B cell (primary cell): Measurements from ENCODE around the gene PKMYT1. TPM values are rescaled to one million over a fixed set of nuclear protein-coding genes. Genes with fewer than 3 reads are reported as not detected.

ENCODE experiments used
- ATAC-seq: fragments of 200-7000 bp; cut with Tn5 transposase; one replicate; pipeline ENCODE4 v1.10.0; 2021; ENCODE audit warnings: low read depth, mild to moderate bottlenecking, moderate number of reproducible peaks, moderate library complexity
- CTCF ChIA-PET: fragments of 350-600 bp; sonication (Branson Sonifier 250); formaldehyde crosslinking; loops from one replicate; lab custom pipeline; 2021; ENCODE audit warnings: antibody characterized with exemption, inconsistent platforms; lab: Charles Lee
- POLR2A ChIA-PET: fragments of 350-600 bp; sonication (Branson Sonifier 250); formaldehyde crosslinking; loops from one replicate; lab custom pipeline; 2021; ENCODE audit warnings: antibody characterized with exemption; lab: Charles Lee
- DNase-seq: peaks from one replicate; pipeline ENCODE4 v3.0.0; 2013
- H2AFZ ChIP-seq: 2 replicates; pipeline ENCODE4 v1.6.1; 2012; ENCODE audit warnings: mild to moderate bottlenecking, low read depth, low read length; ENCODE audit not compliant: insufficient read depth, poor library complexity, severe bottlenecking
- H3K27ac ChIP-seq, 2 donors: 1 replicate in 1 of 2; 2 replicates in 1 of 2; pipeline ENCODE4 v1.5.1; 2012 to 2013; ENCODE audit warnings: low read length in 2 of 2, mild to moderate bottlenecking in 2 of 2, moderate library complexity in 1 of 2
- H3K27me3 ChIP-seq, 4 experiments: fragments of 200-600 bp in 1 of 4; sonication (generic) in 1 of 4; replicated peaks in 1 of 4; 1 replicate in 2 of 4; 2 replicates in 2 of 4; pipeline versions ENCODE4 v1.6.1 to v1.7.0; 2013 to 2016; ENCODE audit warnings: low read length in 3 of 4, mild to moderate bottlenecking in 2 of 4, mixed read lengths in 1 of 4, moderate library complexity in 1 of 4; ENCODE audit not compliant: insufficient read depth in 4 of 4, control insufficient read depth in 3 of 4; ENCODE audit errors: control extremely low read depth in 1 of 4
- H3K36me3 ChIP-seq, 2 experiments: replicated peaks in 1 of 2; 1 replicate in 1 of 2; 2 replicates in 1 of 2; pipeline versions ENCODE4 v1.6.1 to v1.7.1; 2013; ENCODE audit warnings: low read length in 1 of 2; ENCODE audit not compliant: insufficient read depth in 2 of 2, control insufficient read depth in 1 of 2; ENCODE audit errors: control extremely low read depth in 1 of 2, extremely low read depth in 1 of 2
- H3K4me1 ChIP-seq, 2 donors: fragments of 200-600 bp in 1 of 2; sonication (generic) in 1 of 2; 1 replicate in 1 of 2; 2 replicates in 1 of 2; pipeline versions ENCODE4 v1.5.1 to v1.6.1; 2013 to 2017; ENCODE audit warnings: low read length in 2 of 2; ENCODE audit not compliant: control insufficient read depth in 2 of 2, insufficient read depth in 2 of 2
- H3K4me2 ChIP-seq: replicated peaks from 2 replicates; pipeline ENCODE3; 2012; ENCODE audit warnings: mild to moderate bottlenecking, low read depth, low read length; ENCODE audit not compliant: poor library complexity, severe bottlenecking
- H3K4me3 ChIP-seq, 5 experiments: fragments of 200-600 bp in 1 of 5; sonication (generic) in 1 of 5; 1 replicate in 3 of 5; 2 replicates in 2 of 5; pipeline versions ENCODE4 v1.5.1 to v1.7.0; 2011 to 2016; ENCODE audit warnings: low read length in 4 of 5, mild to moderate bottlenecking in 4 of 5, low read depth in 2 of 5, control low read depth in 1 of 5, moderate library complexity in 1 of 5; ENCODE audit not compliant: insufficient read depth in 1 of 5; ENCODE audit errors: control extremely low read depth in 1 of 5, extremely low read depth in 1 of 5
- H3K79me2 ChIP-seq: fragments of 200-600 bp; sonication (generic); one replicate; pipeline ENCODE4 v1.6.0; 2016; ENCODE audit warnings: low read length; ENCODE audit not compliant: control insufficient read depth, insufficient read depth
- H3K9ac ChIP-seq: fragments of 200-600 bp; sonication (generic); 2 replicates; pipeline ENCODE4 v1.6.1; 2017; ENCODE audit warnings: mild to moderate bottlenecking, low read length, moderate library complexity
- H3K9me3 ChIP-seq, 3 donors: one replicate each; pipeline versions ENCODE4 v1.6.1 to v1.7.1; 2013; ENCODE audit warnings: low read length in 2 of 3; ENCODE audit not compliant: control insufficient read depth in 2 of 3, insufficient read depth in 1 of 3; ENCODE audit errors: control extremely low read depth in 1 of 3
- H4K20me1 ChIP-seq: 2 replicates; pipeline ENCODE4 v1.6.0; 2012; ENCODE audit warnings: mild to moderate bottlenecking, low read length; ENCODE audit not compliant: insufficient read depth, control insufficient read depth, poor library complexity, severe bottlenecking
- H3K27ac Mint-ChIP-seq: one replicate; pipeline ENCODE4 v1.8.0; 2021; ENCODE audit warnings: mixed read lengths
- H3K27me3 Mint-ChIP-seq: one replicate; pipeline ENCODE4 v1.8.0; 2021; ENCODE audit warnings: mixed read lengths
- H3K4me1 Mint-ChIP-seq: one replicate; pipeline ENCODE4 v1.8.0; 2021; ENCODE audit warnings: mixed read lengths
- H3K4me3 Mint-ChIP-seq: one replicate; pipeline ENCODE4 v1.8.0; 2021; ENCODE audit warnings: mixed read lengths
- H3K9me3 Mint-ChIP-seq: one replicate; pipeline ENCODE4 v1.8.0; 2022; ENCODE audit warnings: mixed read lengths; ENCODE audit not compliant: insufficient read depth
- CTCF ChIP-seq: fragments of 200-600 bp; IDR thresholded peaks from one replicate; pipeline ENCODE4 v1.8.0; 2022; ENCODE audit warnings: antibody characterized with exemption, mild to moderate bottlenecking
- EZH2 ChIP-seq: IDR thresholded peaks from 2 replicates; pipeline ENCODE4 v1.6.1; 2012; ENCODE audit warnings: borderline replicate concordance, low read depth, mild to moderate bottlenecking, moderate library complexity, low read length; ENCODE audit not compliant: insufficient read depth, poor library complexity, severe bottlenecking
- WGBS: methylation state at CpG from one replicate; pipeline ENCODE4 v1.1.5; 2013; ENCODE audit warnings: missing lambda C conversion rate; ENCODE audit not compliant: insufficient coverage; 5-methylcytosine and 5-hydroxymethylcytosine counted together
- intact Hi-C: fragments of 100-400 bp; cut with micrococcal nuclease; formaldehyde crosslinking; loops from one replicate; pipeline ENCODE4 v1.10.0; 2022
- polyA plus RNA-seq: library from polyadenylated mRNA; depleted of rRNA; stranded (reverse); fragments of >200 nt; gene quantifications from 2 replicates; pipeline ENCODE4 v1.2.3, GENCODE V29; 2012
- total RNA-seq, 2 donors: library from RNA; stranded (reverse); fragments of 120-200 nt in 1 of 2; gene quantifications; 1 replicate in 1 of 2; 2 replicates in 1 of 2; pipeline versions ENCODE4 v1.2.3 to v1.2.4, GENCODE V29; 2013 to 2022

The PKMYT1 gene
- total and polyA plus RNA-seq, 2 donors (not counting 1 experiment from before 2014, with no cell fraction given) = 0.67 to 2.6 TPM

- peak overlapping the region; percentile 97 for H3K4me3 Mint-ChIP-seq
- ChIA-PET CTCF (interaction anchor here (0.8 to 6.9 kb wide), 5 partner anchors 11 to 36 kb away, joined by 3 to 61 read pairs (median 8); no protein-coding TSS in a partner anchor), POLR2A (interaction anchor here (2.1 kb wide), 1 partner anchor 18 kb away, joined by 9 read pairs; no protein-coding TSS in a partner anchor)
- Histone ChIP-seq H3K4me2 (peak overlapping the region; percentile 90), H3K9ac (no peak overlapping the region), H3K27me3 (peaks cover 0 to 15% (median 6%) of the 10 kb centered on the region in 4 experiments), H3K27ac (no peak overlapping the region), H3K79me2 (peaks cover 15% of the 10 kb centered on the region), H3K4me1 (peaks cover 37 to 54% of the 10 kb centered on the region in 2 donors), H3K4me3 (no peak overlapping the region), H2AFZ (no peak overlapping the region), H4K20me1 (peaks cover 20% of the 10 kb centered on the region), H3K9me3 (peaks cover 0 to under 1% (median 0%) of the 10 kb centered on the region in 3 donors), H3K36me3 (peaks cover 0 to 18% of the 10 kb centered on the region in 2 experiments)
- peaks cover 45% of the 10 kb centered on the region for H3K4me1 Mint-ChIP-seq
- DNase-seq = no peak
- TF ChIP-seq CTCF (no peak), EZH2 (no peak)
- peak overlapping the region; percentile 99 for H3K27ac Mint-ChIP-seq
- 0% methylated on average over 1 of the region's 8 CpGs for WGBS
- peaks cover under 1% of the 10 kb centered on the region for H3K27me3 Mint-ChIP-seq
- no peak for ATAC-seq
- no peaks in the 10 kb centered on the region for H3K9me3 Mint-ChIP-seq
- intact Hi-C loops = loop anchor here (5.0 to 10.0 kb wide), 6 partner anchors 55 to 1717 kb away; partner anchors contain the start of genes PAQR4, SRRM2, UBE2I and ZNF174
These were observed 42.0 kb upstream of the PKMYT1 start for GRCh38 chr16:3022208-3022683.
